ENCODE results near the gene NUDT4B. TPM values are rescaled to one million over a fixed set of nuclear protein-coding genes. Genes with fewer than 3 reads are reported as not detected.
"Not testable (repeated sequence)": the region's sequence is repeated elsewhere in the genome, so short reads cannot be mapped to it uniquely, and the experiment has no call there.

Gene NUDT4B
- polyA plus RNA-seq (2012; ENCODE audit: insufficient read depth, insufficient read length, low read depth), result not detected

DNA sequence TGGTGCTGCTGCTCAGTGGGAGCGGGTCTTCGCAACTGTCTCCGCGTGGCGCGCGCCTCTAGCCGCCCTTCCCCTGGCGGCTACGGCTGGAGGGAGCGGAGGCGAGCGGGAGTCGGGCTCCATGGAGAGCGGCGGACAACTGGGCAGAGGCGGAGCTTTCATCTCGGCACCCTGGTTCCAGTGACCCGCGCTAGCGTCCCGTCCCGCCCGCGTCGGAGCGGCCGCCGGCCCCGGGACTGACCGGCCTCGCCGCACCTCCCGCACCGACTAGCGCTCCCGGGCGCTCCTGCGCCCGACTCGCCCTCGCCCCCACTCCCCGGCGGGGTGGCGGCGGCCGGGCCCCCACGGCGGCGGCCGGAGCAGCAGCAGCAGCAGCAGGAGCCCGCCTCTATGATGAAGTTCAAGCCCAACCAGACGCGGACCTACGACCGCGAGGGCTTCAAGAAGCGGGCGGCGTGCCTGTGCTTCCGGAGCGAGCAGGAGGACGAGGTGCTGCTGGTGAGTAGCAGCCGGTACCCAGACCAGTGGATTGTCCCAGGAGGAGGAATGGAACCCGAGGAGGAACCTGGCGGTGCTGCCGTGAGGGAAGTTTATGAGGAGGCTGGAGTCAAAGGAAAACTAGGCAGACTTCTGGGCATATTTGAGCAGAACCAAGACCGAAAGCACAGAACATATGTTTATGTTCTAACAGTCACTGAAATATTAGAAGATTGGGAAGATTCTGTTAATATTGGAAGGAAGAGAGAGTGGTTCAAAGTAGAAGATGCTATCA lies at the start of gene NUDT4B:
NUDT4B (plus strand) TSS at position 212 of the 772 bp plus-strand sequence; CDS start at position 391, 179 bp downstream.
- H3K9me3 ChIP-seq; H3K4me3 ChIP-seq (ENCODE audit: low read depth, low read length); H3K36me3 ChIP-seq; DNase-seq; H3K4me1 ChIP-seq; H3K27me3 ChIP-seq: not testable (repeated sequence)

DNA sequence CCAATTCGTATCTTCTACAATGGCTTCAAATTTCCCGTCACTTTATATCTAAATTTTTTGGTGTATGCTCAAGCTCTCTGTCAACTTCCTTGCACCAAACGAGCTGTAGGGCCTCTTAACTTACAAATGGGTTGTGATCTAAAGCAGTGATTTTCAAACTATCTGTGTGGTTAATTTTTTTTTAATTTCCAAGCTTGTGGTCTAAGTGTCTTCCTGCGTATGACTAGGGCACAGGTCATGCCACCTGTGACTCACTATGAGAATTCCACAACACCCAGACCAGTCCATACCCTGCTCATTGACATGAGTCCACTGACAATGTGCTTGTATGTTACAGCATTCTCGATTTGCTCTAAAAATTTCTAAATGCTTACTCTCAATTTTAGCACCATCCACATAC lies 49.2 kb upstream of the NUDT4B start:
- H3K36me3 ChIP-seq, DNase-seq: not testable (repeated sequence)

DNA sequence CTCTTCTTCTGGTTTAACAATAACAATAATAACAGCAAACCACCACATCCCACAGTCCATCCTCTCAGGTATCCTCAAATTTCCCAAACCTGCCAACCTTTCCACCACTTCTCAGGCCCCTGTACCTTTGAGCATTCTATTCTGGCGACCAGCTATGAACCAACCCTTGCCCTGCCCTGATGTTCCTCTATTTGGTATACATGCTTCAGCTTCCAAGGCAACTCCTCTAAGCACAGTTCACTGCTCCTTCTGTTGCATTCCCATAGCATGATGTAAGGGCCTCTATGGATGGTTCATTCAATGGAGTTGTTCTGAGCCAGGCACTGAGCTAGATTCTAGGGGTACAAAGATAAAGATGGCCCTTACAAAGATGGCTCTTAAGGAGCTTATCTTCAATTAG lies 46.3 kb upstream of the NUDT4B start:
- not testable (repeated sequence) for H3K4me3 ChIP-seq (ENCODE audit: low read depth, low read length); H3K4me1 ChIP-seq; H3K27me3 ChIP-seq; H3K36me3 ChIP-seq; DNase-seq; H3K9me3 ChIP-seq

More for the DNA sequence above, 49.2 kb upstream of the NUDT4B start:
- H3K9me3 ChIP-seq; H3K4me3 ChIP-seq (ENCODE audit: low read depth, low read length); H3K4me1 ChIP-seq; H3K27me3 ChIP-seq: not testable (repeated sequence)

DNA sequence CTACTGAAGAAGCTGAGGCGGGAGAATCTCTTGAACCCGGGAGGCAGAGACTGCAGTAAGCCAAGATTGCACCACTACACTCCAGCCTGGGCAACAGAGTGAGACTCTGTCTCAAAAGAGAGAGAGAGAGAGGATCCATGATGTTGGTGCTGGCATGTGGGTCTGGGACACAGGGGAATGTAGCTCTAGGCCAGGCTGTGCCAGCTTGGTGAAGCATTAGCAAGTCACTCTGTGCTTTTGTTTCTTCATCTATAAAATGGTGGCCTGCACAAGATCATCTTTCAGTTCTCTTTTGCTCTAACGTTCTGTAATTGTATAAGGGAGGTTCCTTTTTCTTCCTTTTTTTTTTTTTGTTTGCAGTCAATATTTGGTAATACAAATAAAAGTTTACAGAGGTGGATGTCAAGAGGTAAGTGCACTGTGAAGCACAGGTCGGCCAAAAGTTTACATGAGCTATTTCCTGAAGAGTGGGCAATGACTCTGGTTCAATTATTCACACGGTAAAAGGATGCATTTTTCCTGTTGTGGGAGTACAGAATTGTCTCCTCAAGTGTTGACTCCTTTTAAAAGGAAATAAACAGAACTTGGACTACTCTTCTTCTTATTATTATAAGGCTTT lies 44.5 kb upstream of the NUDT4B start:
- not testable (repeated sequence) for H3K27me3 ChIP-seq; H3K4me3 ChIP-seq (ENCODE audit: low read depth, low read length); H3K4me1 ChIP-seq; DNase-seq; H3K9me3 ChIP-seq; H3K36me3 ChIP-seq

DNA sequence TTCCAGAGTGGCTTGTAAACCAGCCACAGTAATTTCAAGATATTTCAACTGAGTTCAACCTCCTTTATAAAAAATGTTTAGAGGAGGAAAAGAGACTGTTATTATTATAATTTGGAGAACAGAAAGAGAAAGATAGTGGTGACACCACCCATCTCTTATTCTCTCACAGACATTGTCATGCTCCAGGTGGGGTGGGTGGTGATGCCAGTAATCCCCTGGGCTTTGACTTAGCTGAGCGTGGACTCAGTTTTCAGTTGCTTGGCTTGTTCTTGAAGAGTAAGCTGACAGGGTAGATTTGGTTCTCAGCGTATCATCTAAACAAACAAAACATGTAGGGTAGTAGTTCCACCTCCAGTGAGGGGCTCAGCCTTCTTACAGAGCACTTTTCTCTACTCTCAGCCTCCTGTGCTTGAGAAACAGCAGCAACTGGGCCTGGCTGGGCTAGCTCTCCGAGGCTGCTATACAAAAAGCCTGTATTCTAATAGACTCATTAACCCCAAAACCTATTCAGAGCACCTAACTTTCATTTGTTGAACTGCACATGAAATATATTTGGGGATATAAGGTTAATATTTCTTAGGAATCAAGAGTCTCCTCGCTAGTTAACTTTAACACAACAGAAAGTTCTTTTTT lies 43.1 kb upstream of the NUDT4B start:
- not testable (repeated sequence) for DNase-seq; H3K27me3 ChIP-seq; H3K4me1 ChIP-seq; H3K36me3 ChIP-seq; H3K4me3 ChIP-seq (ENCODE audit: low read depth, low read length); H3K9me3 ChIP-seq

DNA sequence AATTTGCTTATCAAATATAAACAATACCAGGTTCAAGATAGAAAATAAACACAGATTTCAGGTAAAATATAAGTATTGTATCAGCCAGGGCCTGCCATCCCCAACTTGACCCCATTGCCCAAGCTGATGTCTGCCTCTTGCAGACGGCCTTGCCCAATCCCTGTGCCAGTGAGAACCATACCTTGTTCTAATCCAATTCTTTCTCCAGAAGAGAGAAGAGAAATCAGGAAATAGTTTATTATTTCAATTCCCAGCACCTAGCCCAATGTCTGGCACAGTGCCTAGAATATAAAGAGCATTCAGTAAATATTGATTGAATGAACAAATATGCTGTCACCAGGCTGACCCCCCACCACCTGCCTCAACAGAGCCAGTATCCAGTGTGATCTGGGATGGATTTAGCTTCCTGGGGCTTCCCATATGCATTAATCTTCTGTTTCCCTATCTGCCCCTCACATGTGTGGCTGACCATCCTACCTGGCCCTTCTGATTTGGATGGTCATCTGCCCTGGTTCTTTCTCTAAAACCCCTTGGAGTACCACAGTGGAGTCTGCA lies 39.7 kb upstream of the NUDT4B start:
- not testable (repeated sequence) for H3K27me3 ChIP-seq; H3K4me3 ChIP-seq (ENCODE audit: low read depth, low read length); H3K9me3 ChIP-seq; H3K36me3 ChIP-seq; DNase-seq; H3K4me1 ChIP-seq

DNA sequence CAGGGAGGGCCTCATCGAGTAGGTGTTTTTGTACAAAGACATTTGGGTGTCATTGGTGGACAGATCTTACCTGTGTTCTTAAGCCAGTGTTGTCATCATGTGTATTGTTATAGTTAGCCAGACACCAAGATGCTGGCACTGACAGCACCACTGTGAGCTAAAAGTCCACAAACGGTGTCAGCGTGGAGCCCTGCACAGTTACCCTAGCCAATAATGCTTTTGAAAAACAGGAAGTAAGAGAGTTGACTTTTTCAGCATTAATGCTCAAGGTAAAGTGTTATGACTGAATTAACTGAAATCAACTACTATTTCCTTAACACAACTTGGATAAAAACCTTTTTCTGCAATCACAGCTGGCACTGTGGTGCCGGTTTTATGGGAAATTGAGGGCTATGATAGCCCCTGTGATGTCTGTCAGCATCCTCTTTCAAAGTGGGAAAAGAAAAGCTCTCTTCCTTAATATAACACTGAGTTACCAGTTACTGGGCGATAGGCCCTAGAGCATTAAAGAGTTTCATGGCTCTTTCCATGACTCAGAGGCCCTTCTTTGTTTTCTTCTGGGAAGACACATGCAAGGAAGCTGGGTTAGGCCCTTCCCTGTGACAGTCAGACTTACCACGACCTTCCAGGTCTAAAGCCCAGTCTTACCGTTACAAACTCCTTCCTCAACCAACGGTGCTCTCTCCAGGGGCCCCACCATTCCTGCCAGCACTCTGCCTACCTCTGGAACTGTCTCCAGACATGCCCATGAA lies 37.6 kb upstream of the NUDT4B start:
- not testable (repeated sequence) for H3K27me3 ChIP-seq; H3K4me1 ChIP-seq; DNase-seq; H3K9me3 ChIP-seq; H3K4me3 ChIP-seq (ENCODE audit: low read depth, low read length); H3K36me3 ChIP-seq

DNA sequence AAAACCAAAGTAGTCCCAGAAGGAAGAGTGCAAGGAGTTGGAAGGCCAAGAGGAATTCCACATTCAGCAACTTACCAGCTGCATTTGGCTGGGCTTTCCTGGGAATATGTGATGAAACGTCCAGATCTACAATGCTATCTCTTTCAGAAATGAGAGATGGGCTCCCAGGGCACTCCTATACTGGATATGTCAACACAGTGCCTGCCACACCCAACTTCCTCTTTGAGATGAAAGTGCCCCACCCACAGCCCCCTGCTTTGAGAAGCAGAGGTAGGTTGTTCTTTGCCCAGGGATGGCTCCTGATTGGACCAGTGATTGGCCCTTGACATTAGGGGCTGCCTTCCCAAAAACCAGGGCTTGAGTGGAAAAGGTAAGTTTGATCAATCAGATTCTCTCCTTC lies 36.2 kb upstream of the NUDT4B start:
- DNase-seq; H3K9me3 ChIP-seq; H3K27me3 ChIP-seq; H3K4me3 ChIP-seq (ENCODE audit: low read depth, low read length); H3K36me3 ChIP-seq; H3K4me1 ChIP-seq: not testable (repeated sequence)

DNA sequence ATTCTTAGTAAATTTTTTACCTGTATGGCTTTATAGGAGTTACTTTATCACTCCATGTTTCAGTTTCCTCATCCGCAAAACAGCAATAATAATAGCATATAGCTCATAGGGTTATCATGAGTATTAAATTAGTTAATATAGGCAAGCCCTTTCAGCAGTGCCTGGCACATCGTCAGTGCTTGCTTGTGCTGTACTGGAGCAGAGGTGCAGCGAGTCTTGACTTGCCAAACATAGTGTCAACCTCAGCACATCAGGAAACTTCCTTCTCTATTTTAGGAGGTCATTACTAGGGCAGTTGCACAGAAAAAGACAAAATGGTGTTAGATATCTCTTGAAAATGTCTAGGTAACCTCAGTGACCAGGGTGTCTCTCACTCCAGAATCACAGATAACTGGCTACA lies 33.1 kb upstream of the NUDT4B start:
- H3K36me3 ChIP-seq; H3K9me3 ChIP-seq; H3K4me1 ChIP-seq; H3K4me3 ChIP-seq (ENCODE audit: low read depth, low read length); H3K27me3 ChIP-seq; DNase-seq: not testable (repeated sequence)

DNA sequence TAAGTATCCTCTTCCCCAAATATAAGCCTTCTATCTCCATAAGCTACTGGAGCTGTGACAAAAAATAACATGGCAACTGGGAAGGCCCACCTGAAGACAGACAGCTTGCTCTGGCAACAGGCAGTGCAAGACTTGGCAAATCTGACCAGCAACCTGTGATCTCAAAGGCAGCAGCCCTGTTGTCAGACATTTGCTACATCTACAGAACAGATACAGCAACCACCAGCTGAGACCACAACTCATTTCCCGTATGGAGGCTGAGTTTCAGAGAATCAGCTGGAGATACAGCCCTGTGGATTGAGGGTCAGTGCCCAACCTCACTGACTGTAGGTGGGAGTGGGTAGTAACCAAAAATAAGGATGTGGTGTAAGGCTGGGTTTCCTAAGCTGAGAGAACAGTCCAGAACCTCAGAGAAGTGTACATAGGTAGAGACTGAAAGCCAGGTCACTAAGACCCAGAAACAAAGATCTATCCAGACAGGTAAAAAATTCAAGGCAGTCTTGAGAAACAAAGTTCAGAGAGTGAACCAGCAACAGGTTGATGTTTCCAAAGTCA lies 31.5 kb upstream of the NUDT4B start:
- not testable (repeated sequence) for DNase-seq; H3K4me3 ChIP-seq (ENCODE audit: low read depth, low read length); H3K9me3 ChIP-seq; H3K36me3 ChIP-seq; H3K4me1 ChIP-seq; H3K27me3 ChIP-seq

DNA sequence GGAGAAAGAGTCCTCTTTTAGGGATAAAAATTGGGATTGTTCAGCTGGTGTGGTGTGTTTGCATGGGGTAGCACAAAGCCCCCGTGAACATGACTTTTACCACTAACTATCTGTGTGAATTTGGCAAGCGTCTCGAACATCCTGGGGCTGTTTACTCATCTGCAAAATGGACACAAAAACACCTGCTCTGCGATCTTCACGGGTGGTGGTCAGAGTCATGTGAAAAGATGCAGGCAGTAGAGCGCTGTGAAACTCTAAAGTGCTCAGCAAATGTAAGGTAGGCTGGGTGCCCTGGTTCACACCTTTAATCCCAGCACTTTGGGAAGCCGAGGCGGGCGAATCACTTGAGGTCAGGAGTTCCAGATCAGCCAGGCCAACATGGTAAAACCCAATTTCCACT lies 27.7 kb upstream of the NUDT4B start:
- DNase-seq, result not testable (repeated sequence)

DNA sequence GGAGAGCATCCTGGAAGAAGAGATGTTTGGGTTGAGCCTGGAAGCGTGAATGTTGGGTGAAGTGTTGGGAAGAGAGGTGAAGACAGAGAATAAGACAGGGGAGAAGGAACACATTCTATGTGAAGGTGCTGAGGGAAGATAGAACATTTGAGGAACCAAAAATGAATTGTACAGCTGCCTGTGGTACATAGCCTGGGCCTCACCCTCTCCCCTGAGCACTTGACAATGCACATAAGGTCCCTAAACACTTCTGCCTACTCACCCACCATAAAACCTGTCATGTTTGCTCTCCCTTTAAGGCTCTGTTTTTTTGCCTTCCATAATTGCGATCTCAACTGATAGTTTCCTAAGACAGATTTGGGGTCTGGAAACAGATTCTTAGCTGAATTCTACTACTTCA lies 25.8 kb upstream of the NUDT4B start:
- not testable (repeated sequence) for H3K9me3 ChIP-seq; H3K27me3 ChIP-seq; DNase-seq; H3K36me3 ChIP-seq; H3K4me3 ChIP-seq (ENCODE audit: low read depth, low read length); H3K4me1 ChIP-seq

More for the DNA sequence above, 27.7 kb upstream of the NUDT4B start:
- not testable (repeated sequence) for H3K36me3 ChIP-seq; H3K4me1 ChIP-seq; H3K27me3 ChIP-seq; H3K4me3 ChIP-seq (ENCODE audit: low read depth, low read length); H3K9me3 ChIP-seq

DNA sequence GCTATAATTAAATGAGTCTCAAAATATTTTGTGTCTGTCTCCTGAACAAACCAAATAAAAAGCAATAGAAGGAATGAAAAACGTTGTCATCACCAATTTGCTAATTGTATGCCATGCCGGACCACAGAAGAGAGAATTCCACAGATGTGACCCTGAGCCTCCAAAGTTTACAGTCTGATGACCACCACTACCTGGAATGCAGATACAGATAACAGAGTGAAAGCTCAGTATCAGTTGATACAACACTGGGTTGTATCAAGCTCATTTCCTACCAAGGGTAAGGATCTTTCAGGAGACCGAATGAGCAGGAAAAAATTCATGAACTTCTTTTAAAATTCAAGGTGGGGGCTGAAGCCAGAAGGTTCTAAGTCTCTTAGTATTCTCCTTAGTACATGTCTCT lies 25.1 kb upstream of the NUDT4B start:
- H3K36me3 ChIP-seq; H3K9me3 ChIP-seq; H3K4me3 ChIP-seq (ENCODE audit: low read depth, low read length); H3K27me3 ChIP-seq; DNase-seq; H3K4me1 ChIP-seq: not testable (repeated sequence)

DNA sequence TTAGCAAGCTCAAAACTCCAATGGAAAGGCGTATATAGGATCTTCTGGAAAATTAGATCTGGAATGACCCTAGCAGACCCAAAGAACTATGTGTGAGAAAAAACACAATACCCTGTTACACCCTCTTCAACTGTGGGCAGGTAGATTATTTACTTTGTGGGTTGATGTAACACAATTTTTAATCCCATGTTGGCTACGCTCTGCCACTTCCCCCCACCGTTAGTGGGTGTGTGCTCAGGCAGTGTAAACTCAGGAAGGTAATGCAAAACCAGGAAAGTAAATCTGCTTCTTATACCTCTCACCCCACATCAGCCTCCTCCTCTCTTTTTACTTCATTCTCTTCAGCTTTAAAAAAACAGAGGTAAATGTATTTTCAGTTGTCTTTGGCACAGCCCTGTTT lies 23.7 kb upstream of the NUDT4B start:
- not testable (repeated sequence) for H3K4me1 ChIP-seq; H3K9me3 ChIP-seq; H3K27me3 ChIP-seq; H3K36me3 ChIP-seq; DNase-seq; H3K4me3 ChIP-seq (ENCODE audit: low read depth, low read length)

DNA sequence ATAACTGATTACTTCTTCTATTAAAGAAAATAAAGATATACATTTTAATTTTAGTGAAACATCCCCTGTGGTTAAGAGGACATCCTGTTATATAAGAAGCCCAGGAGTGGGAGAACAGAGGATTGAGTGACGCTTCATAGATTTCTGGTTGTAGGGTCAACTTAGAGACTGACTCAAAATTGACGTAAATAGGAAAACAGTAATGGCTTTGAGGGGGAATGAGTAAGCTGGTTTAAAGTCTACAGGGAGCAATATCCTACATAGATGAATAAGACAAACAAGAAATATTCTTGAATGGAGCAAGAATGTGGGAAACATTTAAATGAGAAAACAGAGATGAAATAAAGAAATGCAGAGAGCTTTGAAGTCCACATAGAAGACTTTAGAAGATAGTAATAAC lies 20.7 kb upstream of the NUDT4B start:
- H3K9me3 ChIP-seq; H3K4me3 ChIP-seq (ENCODE audit: low read depth, low read length); DNase-seq; H3K27me3 ChIP-seq; H3K36me3 ChIP-seq; H3K4me1 ChIP-seq: not testable (repeated sequence)

Data from BE2C (cell line).